ENCODE measurements around the gene CKMT2.

DNA sequence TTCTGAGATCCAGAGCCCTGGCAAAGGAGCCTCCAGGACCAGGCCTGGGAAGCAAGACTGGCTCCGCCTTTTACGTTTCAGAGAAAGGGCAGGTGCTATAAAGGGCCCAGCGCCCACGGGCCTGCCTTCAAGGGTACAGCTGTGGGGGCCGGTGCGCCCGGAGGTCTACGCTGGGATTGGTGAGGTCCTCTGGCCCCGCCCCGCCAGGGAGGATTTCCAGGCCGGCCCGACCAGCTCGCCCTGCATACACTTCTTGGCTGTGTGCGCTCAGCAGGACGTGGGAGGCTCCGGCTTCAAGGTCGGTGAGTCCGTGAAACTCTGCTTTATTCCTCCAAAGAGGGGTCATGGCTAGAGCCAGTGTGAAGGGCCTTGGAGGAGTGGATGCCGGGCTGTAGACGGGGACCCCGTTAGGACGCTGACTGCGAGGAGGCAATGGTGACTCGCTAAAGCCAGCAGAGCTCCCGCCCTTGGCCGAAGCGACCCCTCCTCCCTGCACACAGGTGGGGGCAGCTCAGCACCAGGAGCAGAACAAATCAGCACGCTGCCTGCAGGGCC, at the start of gene CKMT2:
- no peak for TF ChIP-seq CTCF (conservative IDR thresholded peaks at IDR 0.05 in 1 of 2, IDR thresholded peaks at IDR 0.05 in 1 of 2; ENCODE audit: low read depth in 1 of 2, low read length in 2 of 2)
- no peak for TF ChIP-seq EZH2 (IDR thresholded peaks at IDR 0.05; ENCODE audit: low read length, missing control alignments)

All from fibroblast of lung (primary cell).